GM19193 (cell line): ENCODE measurements around the gene RALGDS.

Experiments used
- POLR2A ChIP-seq: IDR thresholded peaks from 4 replicates; pipeline ENCODE4 v1.6.1; 2011; ENCODE audit not compliant: insufficient read depth, insufficient read length; ENCODE audit errors: extremely low read depth

The RALGDS gene

GRCh38 chr9:133048595-133048994, 72.4 kb downstream of the RALGDS start:
- no peak for TF ChIP-seq POLR2A
